Parathyroid adenoma (tissue), 2 donors: ENCODE results near the gene KIF13A.

Experiments used
- H2AFZ ChIP-seq: fragments of 300-600 bp; sonication (generic); one replicate; pipeline ENCODE4 v1.7.0; 2017; ENCODE audit warnings: antibody characterized with exemption, mild to moderate bottlenecking
- H3K27ac ChIP-seq: fragments of 300-600 bp; sonication (generic); one replicate; pipeline ENCODE4 v1.7.0; 2017
- H3K27me3 ChIP-seq: fragments of 300-600 bp; sonication (generic); one replicate; pipeline ENCODE4 v1.7.0; 2017; ENCODE audit warnings: low read length; ENCODE audit not compliant: control insufficient read depth, insufficient read depth
- H3K36me3 ChIP-seq: fragments of 300-600 bp; sonication (generic); one replicate; pipeline ENCODE4 v1.7.0; 2017; ENCODE audit warnings: low read length; ENCODE audit not compliant: control insufficient read depth, insufficient read depth
- H3K4me1 ChIP-seq: fragments of 300-600 bp; sonication (generic); one replicate; pipeline ENCODE4 v1.7.0; 2017; ENCODE audit warnings: control low read depth
- H3K4me2 ChIP-seq: fragments of 300-600 bp; sonication (generic); one replicate; pipeline ENCODE4 v1.7.0; 2017; ENCODE audit warnings: low read length
- H3K4me3 ChIP-seq: fragments of 300-600 bp; sonication (generic); one replicate; pipeline ENCODE4 v1.7.0; 2017; ENCODE audit warnings: low read depth, low read length
- H3K79me2 ChIP-seq: fragments of 300-600 bp; sonication (generic); one replicate; pipeline ENCODE4 v1.7.0; 2017; ENCODE audit warnings: control low read depth
- H3K9ac ChIP-seq: fragments of 300-600 bp; sonication (generic); one replicate; pipeline ENCODE4 v1.7.0; 2017; ENCODE audit warnings: mild to moderate bottlenecking
- H3K9me3 ChIP-seq: fragments of 300-600 bp; sonication (generic); one replicate; pipeline ENCODE4 v1.7.0; 2017; ENCODE audit warnings: low read length; ENCODE audit not compliant: control insufficient read depth
- CTCF ChIP-seq: fragments of 300-600 bp; sonication (generic); IDR thresholded peaks from one replicate; pipeline ENCODE4 v1.7.0; 2017; ENCODE audit warnings: antibody characterized with exemption, mild to moderate bottlenecking
- donor health status: primary hyperparathyroidism.

KIF13A gene

DNA sequence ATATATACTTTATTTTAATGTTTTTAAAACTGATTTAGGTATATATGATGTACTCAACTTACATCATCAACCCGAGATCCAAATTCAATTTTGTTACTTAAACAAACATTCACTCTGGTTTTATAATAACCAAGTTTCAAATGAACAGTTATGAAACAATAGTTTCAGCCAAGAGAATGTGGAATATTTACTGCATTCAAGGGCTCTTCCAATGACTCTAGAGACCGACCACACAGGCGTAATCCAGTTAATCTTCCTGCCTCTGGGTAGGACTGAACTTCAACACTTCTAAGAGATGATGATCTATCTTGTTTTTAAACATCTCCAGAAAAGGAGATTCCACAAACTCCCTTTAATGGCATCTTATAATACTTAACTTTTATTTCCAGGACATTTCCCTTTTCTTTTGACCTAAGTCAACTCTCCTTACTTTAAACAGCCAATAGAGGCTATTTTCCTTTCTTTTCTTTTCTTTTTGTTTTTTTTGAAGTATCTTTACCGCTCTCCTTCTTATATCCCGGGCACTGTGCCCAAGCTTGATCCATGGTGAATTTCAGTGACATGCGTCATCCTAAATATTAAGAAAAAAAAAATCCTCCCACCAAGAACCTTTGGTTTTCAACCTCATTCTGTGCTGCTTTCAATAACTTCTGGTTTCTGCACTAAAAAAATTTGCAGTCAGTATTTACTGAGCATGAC is 110.1 kb downstream of the KIF13A start:
- TF ChIP-seq CTCF = no peak
- Histone ChIP-seq H3K4me3 (no peak overlapping the region), H3K36me3 (no peaks in the 10 kb centered on the region), H3K9ac (no peak overlapping the region), H3K27me3 (no peaks in the 10 kb centered on the region), H3K4me1 (no peaks in the 10 kb centered on the region), H3K79me2 (no peaks in the 10 kb centered on the region), H3K9me3 (no peaks in the 10 kb centered on the region), H3K27ac (no peak overlapping the region), H3K4me2 (no peak overlapping the region), H2AFZ (no peak overlapping the region)

GRCh38 chr6:17874753-17875152 is 112.7 kb downstream of the KIF13A start:
- no peak overlapping the region for H3K4me2 ChIP-seq
- H3K4me1 ChIP-seq = no peaks in the 10 kb centered on the region
- no peak overlapping the region for H3K27ac ChIP-seq
- H3K9ac ChIP-seq = no peak overlapping the region
- no peaks in the 10 kb centered on the region for H3K79me2 ChIP-seq
- no peaks in the 10 kb centered on the region for H3K27me3 ChIP-seq
- no peaks in the 10 kb centered on the region for H3K36me3 ChIP-seq
- no peak for TF ChIP-seq CTCF
- H3K9me3 ChIP-seq = no peaks in the 10 kb centered on the region
- no peak overlapping the region for H3K4me3 ChIP-seq
- H2AFZ ChIP-seq = no peak overlapping the region

GRCh38 chr6:17872908-17873307 is 114.5 kb downstream of the KIF13A start:
- Histone ChIP-seq H3K79me2 (no peaks in the 10 kb centered on the region), H3K27ac (no peak overlapping the region), H3K36me3 (no peaks in the 10 kb centered on the region), H3K4me2 (no peak overlapping the region), H2AFZ (no peak overlapping the region), H3K4me1 (no peaks in the 10 kb centered on the region), H3K9me3 (no peaks in the 10 kb centered on the region), H3K9ac (no peak overlapping the region), H3K4me3 (no peak overlapping the region), H3K27me3 (no peaks in the 10 kb centered on the region)
- TF ChIP-seq CTCF = no peak

DNA sequence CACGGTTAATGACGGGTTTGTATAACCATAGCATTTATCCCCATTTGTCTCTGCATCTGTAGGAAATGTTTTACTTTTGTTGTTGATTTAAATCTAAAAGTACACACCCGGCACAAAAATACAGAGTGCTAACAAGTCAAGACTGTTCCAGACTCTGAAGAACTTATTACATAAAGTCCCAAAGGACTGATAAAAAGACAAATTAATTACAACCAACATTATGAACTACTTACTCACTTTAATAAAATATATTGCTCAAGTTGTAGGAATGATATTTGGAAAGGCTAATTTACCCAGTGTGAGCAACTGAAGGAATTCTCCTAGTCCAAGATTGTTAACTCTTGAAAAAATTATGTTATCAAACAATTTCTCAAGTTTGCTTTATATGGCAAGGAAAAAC is 115.6 kb downstream of the KIF13A start:
- no peak overlapping the region for H3K9ac ChIP-seq
- no peak overlapping the region for H3K4me2 ChIP-seq
- no peaks in the 10 kb centered on the region for H3K79me2 ChIP-seq
- H2AFZ ChIP-seq = no peak overlapping the region
- H3K4me1 ChIP-seq = no peaks in the 10 kb centered on the region
- H3K27me3 ChIP-seq = no peaks in the 10 kb centered on the region
- H3K9me3 ChIP-seq = no peaks in the 10 kb centered on the region
- H3K27ac ChIP-seq = no peak overlapping the region
- H3K4me3 ChIP-seq = no peak overlapping the region
- no peak for TF ChIP-seq CTCF
- no peaks in the 10 kb centered on the region for H3K36me3 ChIP-seq

DNA sequence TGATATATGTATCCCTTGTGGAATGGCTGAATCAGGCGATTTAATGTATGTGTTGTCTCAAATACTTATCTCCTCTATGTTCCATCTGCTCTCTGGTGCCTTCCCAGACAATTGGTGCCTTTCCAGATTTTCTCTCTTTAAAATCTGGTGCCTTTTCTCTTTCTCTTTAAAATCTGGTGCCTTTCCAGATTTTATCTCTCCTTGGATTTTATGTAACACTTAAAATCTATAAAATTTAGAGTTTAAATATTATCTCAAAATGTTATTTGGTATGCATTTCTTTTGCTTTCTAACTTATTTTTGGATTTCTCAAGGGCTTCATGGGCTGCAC is 116.3 kb downstream of the KIF13A start:
- no peaks in the 10 kb centered on the region for H3K4me1 ChIP-seq
- no peak overlapping the region for H3K27ac ChIP-seq

More for the DNA sequence above, 116.3 kb downstream of the KIF13A start:
- H3K4me2 ChIP-seq = no peak overlapping the region
- H3K9ac ChIP-seq = no peak overlapping the region
- no peaks in the 10 kb centered on the region for H3K9me3 ChIP-seq
- H3K4me3 ChIP-seq = no peak overlapping the region
- no peaks in the 10 kb centered on the region for H3K27me3 ChIP-seq
- no peaks in the 10 kb centered on the region for H3K36me3 ChIP-seq
- H3K79me2 ChIP-seq = no peaks in the 10 kb centered on the region
- no peak for TF ChIP-seq CTCF
- no peak overlapping the region for H2AFZ ChIP-seq
